ACC112 (cell line): ENCODE results near the gene SLC6A17.

Experiments used
- H2AFZ ChIP-seq: fragments of 200-600 bp; sonication (generic); one replicate; pipeline ENCODE4 v1.6.0; 2017; ENCODE audit warnings: antibody characterized with exemption, low read length; ENCODE audit not compliant: unreplicated experiment
- H3K27ac ChIP-seq: fragments of 200-600 bp; sonication (generic); 2 replicates; pipeline ENCODE4 v1.5.1; 2014; ENCODE audit warnings: low read depth, mild to moderate bottlenecking, antibody characterized with exemption, low read length, moderate library complexity
- H3K27me3 ChIP-seq: fragments of 200-600 bp; sonication (generic); 2 replicates; pipeline ENCODE4 v1.6.1; 2014; ENCODE audit warnings: mild to moderate bottlenecking, antibody characterized with exemption, low read length, moderate library complexity, mixed read lengths; ENCODE audit not compliant: insufficient read depth
- H3K36me3 ChIP-seq: fragments of 200-600 bp; sonication (generic); 2 replicates; pipeline ENCODE4 v1.6.1; 2016; ENCODE audit warnings: mild to moderate bottlenecking, antibody characterized with exemption, low read length, moderate library complexity, mixed read lengths; ENCODE audit not compliant: insufficient read depth
- H3K4me1 ChIP-seq: fragments of 200-600 bp; sonication (generic); one replicate; pipeline ENCODE4 v1.6.1; 2016; ENCODE audit warnings: low read length, mixed read lengths; ENCODE audit not compliant: insufficient read depth, unreplicated experiment, control insufficient read depth
- H3K4me3 ChIP-seq: fragments of 200-600 bp; sonication (generic); 2 replicates; pipeline ENCODE4 v1.5.1; 2014; ENCODE audit warnings: mild to moderate bottlenecking, low read depth, low read length
- H3K79me2 ChIP-seq: fragments of 200-600 bp; sonication (generic); one replicate; pipeline ENCODE4 v1.6.0; 2016; ENCODE audit warnings: low read length; ENCODE audit not compliant: control insufficient read depth, unreplicated experiment, insufficient read depth

Gene SLC6A17

GRCh38 chr1:110212169-110213142 lies 62.2 kb downstream of the SLC6A17 start:
- no peak overlapping the region for H3K27ac ChIP-seq
- no peaks in the 10 kb centered on the region for H3K36me3 ChIP-seq
- peaks cover 25% of the 10 kb centered on the region for H3K27me3 ChIP-seq
- no peak overlapping the region for H2AFZ ChIP-seq
- no peaks in the 10 kb centered on the region for H3K79me2 ChIP-seq
- H3K4me3 ChIP-seq = no peak overlapping the region
- H3K4me1 ChIP-seq = no peaks in the 10 kb centered on the region

- Histone ChIP-seq H3K4me3 (no peak overlapping the region), H3K79me2 (no peaks in the 10 kb centered on the region), H3K27ac (no peak overlapping the region), H3K27me3 (peaks cover 25% of the 10 kb centered on the region), H3K36me3 (no peaks in the 10 kb centered on the region), H2AFZ (no peak overlapping the region), H3K4me1 (no peaks in the 10 kb centered on the region)
These were observed 62.8 kb downstream of the SLC6A17 start for GRCh38 chr1:110213143-110213540.

DNA sequence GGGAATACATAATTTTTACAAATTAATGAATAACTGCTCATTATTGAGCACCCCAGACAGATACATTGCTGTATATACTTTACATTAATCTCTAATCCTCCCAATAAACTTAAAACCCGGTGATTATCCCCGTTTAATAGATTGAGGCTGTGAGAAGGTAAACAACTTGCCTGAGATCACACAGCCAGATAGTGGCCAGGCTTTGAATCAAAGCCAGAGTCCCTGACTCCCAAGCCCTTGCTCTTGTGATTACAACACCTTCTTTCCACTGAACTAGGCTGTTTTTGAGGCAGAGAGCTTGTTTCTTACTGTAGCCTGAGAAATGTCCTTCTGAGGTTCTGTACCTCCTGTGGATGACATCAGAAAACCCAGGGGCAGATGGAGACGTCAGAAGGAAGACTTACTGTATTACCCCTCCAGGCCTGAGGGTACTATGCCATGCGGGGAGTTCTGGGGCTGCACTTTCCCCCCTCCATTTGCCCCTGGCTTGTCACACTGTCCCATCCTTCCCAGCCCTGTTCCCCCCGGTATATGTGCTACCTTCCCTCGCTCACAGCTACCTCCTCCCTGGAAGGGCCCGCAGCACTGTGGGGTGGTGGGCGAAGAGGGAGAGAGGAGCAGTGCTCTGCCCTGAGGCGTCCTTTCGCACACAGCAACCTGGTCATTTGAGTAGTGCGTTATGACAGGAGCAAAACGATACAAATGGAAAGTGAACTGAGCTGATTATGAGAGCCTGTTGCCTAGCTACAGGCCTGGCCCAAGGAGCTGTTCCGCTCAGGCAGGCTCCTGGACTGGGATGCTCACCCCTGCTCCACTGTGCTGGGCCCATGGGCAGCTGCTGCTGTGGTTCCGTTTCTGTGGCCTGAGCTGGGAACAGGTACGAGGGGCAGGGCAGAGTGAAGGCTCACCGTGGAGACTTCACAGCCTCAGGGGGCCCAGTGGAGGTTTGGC lies 64.4 kb downstream of the SLC6A17 start:
- Histone ChIP-seq H2AFZ (no peak overlapping the region), H3K27ac (no peak overlapping the region), H3K36me3 (no peaks in the 10 kb centered on the region), H3K4me3 (no peak overlapping the region), H3K4me1 (no peaks in the 10 kb centered on the region), H3K79me2 (no peaks in the 10 kb centered on the region), H3K27me3 (peaks cover 25% of the 10 kb centered on the region)

- no peaks in the 10 kb centered on the region for H3K79me2 ChIP-seq
- H3K4me1 ChIP-seq = no peaks in the 10 kb centered on the region
- peaks cover 24% of the 10 kb centered on the region for H3K27me3 ChIP-seq
- no peaks in the 10 kb centered on the region for H3K36me3 ChIP-seq
- no peak overlapping the region for H2AFZ ChIP-seq
- no peak overlapping the region for H3K4me3 ChIP-seq
- no peak overlapping the region for H3K27ac ChIP-seq
These were observed 65.6 kb downstream of the SLC6A17 start for GRCh38 chr1:110215621-110216515.

GRCh38 chr1:110216844-110217444 lies 66.7 kb downstream of the SLC6A17 start:
- Histone ChIP-seq H2AFZ (no peak overlapping the region), H3K27ac (no peak overlapping the region), H3K79me2 (no peaks in the 10 kb centered on the region)

GRCh38 chr1:110218137-110218536 lies 67.8 kb downstream of the SLC6A17 start:
- no peaks in the 10 kb centered on the region for H3K4me1 ChIP-seq
- no peak overlapping the region for H3K4me3 ChIP-seq
- no peaks in the 10 kb centered on the region for H3K36me3 ChIP-seq
- H2AFZ ChIP-seq = no peak overlapping the region
- no peak overlapping the region for H3K27ac ChIP-seq
- H3K79me2 ChIP-seq = no peaks in the 10 kb centered on the region
- 0 out of 2 replicates have a peak, but pooled peaks cover 3% of the 10 kb centered on the region for H3K27me3 ChIP-seq

More at GRCh38 chr1:110216844-110217444, 66.7 kb downstream of the SLC6A17 start:
- Histone ChIP-seq H3K36me3 (no peaks in the 10 kb centered on the region), H3K27me3 (peaks cover 13% of the 10 kb centered on the region; the same call in 1 of the 2 replicates), H3K4me3 (no peak overlapping the region), H3K4me1 (no peaks in the 10 kb centered on the region)

DNA sequence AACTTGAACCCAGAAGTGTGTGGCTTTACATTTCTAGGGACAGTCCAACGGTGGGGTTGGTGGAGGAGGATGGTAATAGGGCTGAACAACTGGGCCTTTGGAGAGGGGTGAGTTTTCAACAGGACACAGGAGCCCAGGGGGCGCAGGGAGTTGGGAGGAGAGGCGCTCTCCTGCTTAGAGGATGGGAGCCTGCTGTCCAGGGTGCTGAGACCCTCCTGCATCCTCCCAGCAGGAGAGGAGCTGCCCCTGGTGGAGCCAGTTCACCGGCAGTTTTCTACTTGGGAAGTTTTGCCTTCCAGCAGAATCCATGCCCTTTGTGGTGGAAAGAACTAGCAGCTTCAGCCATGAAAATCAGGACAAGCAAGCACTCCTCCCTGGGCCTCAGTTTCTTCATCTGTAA lies 68.4 kb downstream of the SLC6A17 start:
- H3K27me3 ChIP-seq = no peaks in the 10 kb centered on the region
- H3K4me3 ChIP-seq = no peak overlapping the region
- H2AFZ ChIP-seq = no peak overlapping the region
- no peaks in the 10 kb centered on the region for H3K4me1 ChIP-seq
- H3K79me2 ChIP-seq = no peaks in the 10 kb centered on the region
- no peak overlapping the region for H3K27ac ChIP-seq
- H3K36me3 ChIP-seq = no peaks in the 10 kb centered on the region

GRCh38 chr1:110220324-110220723 lies 70.0 kb downstream of the SLC6A17 start:
- no peak overlapping the region for H3K27ac ChIP-seq

GRCh38 chr1:110221119-110221518 lies 70.8 kb downstream of the SLC6A17 start:
- Histone ChIP-seq H3K36me3 (no peaks in the 10 kb centered on the region), H3K27ac (no peak overlapping the region), H3K27me3 (no peaks in the 10 kb centered on the region), H2AFZ (no peak overlapping the region), H3K4me1 (no peaks in the 10 kb centered on the region), H3K4me3 (no peak overlapping the region), H3K79me2 (no peaks in the 10 kb centered on the region)

More at GRCh38 chr1:110220324-110220723, 70.0 kb downstream of the SLC6A17 start:
- no peak overlapping the region for H2AFZ ChIP-seq
- no peaks in the 10 kb centered on the region for H3K36me3 ChIP-seq
- H3K27me3 ChIP-seq = no peaks in the 10 kb centered on the region
- no peaks in the 10 kb centered on the region for H3K79me2 ChIP-seq
- no peak overlapping the region for H3K4me3 ChIP-seq
- no peaks in the 10 kb centered on the region for H3K4me1 ChIP-seq
